GM23338 (cell line): ENCODE results near the gene RAD51AP2. TPM values are rescaled to one million over a fixed set of nuclear protein-coding genes. Genes with fewer than 3 reads are reported as not detected.

Experiments
- ATAC-seq: fragments of 200-7000 bp; cut with Tn5 transposase; 3 replicates; pipeline ENCODE4 v1.9.1; 2020
- DNase-seq: peaks from one replicate; pipeline ENCODE4 v3.0.0-alpha.2; 2015; ENCODE audit warnings: low spot score
- H2AFZ ChIP-seq: fragments of 200-600 bp; sonication (generic); 2 replicates; pipeline ENCODE4 v1.8.0; 2016; ENCODE audit warnings: antibody characterized with exemption, mild to moderate bottlenecking, moderate library complexity
- H3F3A ChIP-seq: fragments of 200-600 bp; sonication (generic); replicated peaks from 2 replicates; pipeline ENCODE4 v1.8.0; 2017; ENCODE audit warnings: antibody characterized with exemption, mixed run types, low read depth
- H3K27ac ChIP-seq: fragments of 200-600 bp; sonication (generic); 2 replicates; pipeline ENCODE4 v1.6.1; 2016; ENCODE audit warnings: low read depth
- H3K27me3 ChIP-seq: fragments of 200-600 bp; sonication (generic); 2 replicates; pipeline ENCODE4 v1.8.0; 2016; ENCODE audit warnings: mild to moderate bottlenecking, mixed run types, moderate library complexity; ENCODE audit not compliant: insufficient read depth
- H3K36me3 ChIP-seq: fragments of 200-600 bp; sonication (generic); 2 replicates; pipeline ENCODE4 v1.8.0; 2016; ENCODE audit warnings: mild to moderate bottlenecking; ENCODE audit not compliant: insufficient read depth
- H3K4me1 ChIP-seq: fragments of 200-600 bp; sonication (generic); 2 replicates; pipeline ENCODE4 v1.8.0; 2016; ENCODE audit warnings: mild to moderate bottlenecking, moderate library complexity; ENCODE audit not compliant: insufficient read depth
- H3K4me2 ChIP-seq: fragments of 200-600 bp; sonication (generic); 2 replicates; pipeline ENCODE4 v1.7.1; 2017; ENCODE audit warnings: mixed run types
- H3K4me3 ChIP-seq: fragments of 200-600 bp; sonication (generic); 2 replicates; pipeline ENCODE4 v1.6.1; 2016; ENCODE audit warnings: mixed run types
- H3K79me2 ChIP-seq: fragments of 200-600 bp; sonication (generic); replicated peaks from 2 replicates; pipeline ENCODE4 v1.8.0; 2017; ENCODE audit warnings: mild to moderate bottlenecking; ENCODE audit not compliant: insufficient read depth
- H3K9me2 ChIP-seq: fragments of 200-600 bp; sonication (generic); 2 replicates; pipeline ENCODE4 v1.8.0; 2017; ENCODE audit not compliant: insufficient read depth
- H4K20me1 ChIP-seq: fragments of 200-600 bp; sonication (generic); replicated peaks from 2 replicates; pipeline ENCODE4 v1.8.0; 2017; ENCODE audit warnings: mild to moderate bottlenecking; ENCODE audit not compliant: insufficient read depth
- H3K27ac Mint-ChIP-seq: 2 replicates; pipeline ENCODE4 v1.8.0; 2020; ENCODE audit warnings: inconsistent platforms, mild to moderate bottlenecking, moderate library complexity, mixed read lengths
- H3K27me3 Mint-ChIP-seq: 3 replicates; pipeline ENCODE4 v1.8.0; 2022; ENCODE audit warnings: low read depth, mild to moderate bottlenecking, moderate library complexity, mixed read lengths, inconsistent platforms; ENCODE audit not compliant: insufficient read depth, poor library complexity
- H3K36me3 Mint-ChIP-seq: 3 replicates; pipeline ENCODE4 v1.8.0; 2021; ENCODE audit warnings: low read depth, mild to moderate bottlenecking, inconsistent platforms, moderate library complexity, mixed read lengths
- H3K4me1 Mint-ChIP-seq: 3 replicates; pipeline ENCODE4 v1.8.0; 2020; ENCODE audit warnings: mild to moderate bottlenecking, inconsistent platforms, mixed read lengths
- H3K4me3 Mint-ChIP-seq: 3 replicates; pipeline ENCODE4 v1.8.0; 2021; ENCODE audit warnings: moderate library complexity, mild to moderate bottlenecking, inconsistent platforms, mixed read lengths
- H3K9me3 Mint-ChIP-seq: 3 replicates; pipeline ENCODE4 v1.8.0; 2020; ENCODE audit warnings: moderate library complexity, mild to moderate bottlenecking, inconsistent platforms, mixed read lengths
- CREB1 ChIP-seq: fragments of 250-450 bp; sonication (Bioruptor Pico); IDR thresholded peaks from 2 replicates; pipeline ENCODE4 v1.5.0; 2020; ENCODE audit warnings: low read depth, mild to moderate bottlenecking, moderate library complexity
- CTCF ChIP-seq, 2 experiments: fragments of 200-600 bp in 1 of 2; sonication (generic) in 1 of 2; conservative IDR thresholded peaks; 2 replicates each; pipeline versions ENCODE4 v1.5.1 to v1.6.1; 2016 to 2017; ENCODE audit warnings: antibody characterized with exemption in 2 of 2, low read depth in 2 of 2, mild to moderate bottlenecking in 2 of 2, moderate library complexity in 1 of 2
- ETS1 ChIP-seq: IDR thresholded peaks from 2 replicates; pipeline ENCODE4 v1.6.1; 2016; ENCODE audit warnings: antibody characterized with exemption
- EZH2 ChIP-seq: fragments of 200-600 bp; sonication (generic); IDR thresholded peaks from one replicate; pipeline ENCODE4 v1.8.0; 2017; ENCODE audit warnings: antibody characterized with exemption, mild to moderate bottlenecking, low read depth; ENCODE audit not compliant: unreplicated experiment
- EZH2phosphoT487 ChIP-seq: fragments of 200-600 bp; sonication (generic); IDR thresholded peaks from one replicate; pipeline ENCODE4 v1.8.1; 2018; ENCODE audit warnings: antibody characterized with exemption; ENCODE audit not compliant: unreplicated experiment
- JUNB ChIP-seq: IDR thresholded peaks from one replicate; pipeline ENCODE4 v1.6.1; 2016; ENCODE audit warnings: antibody characterized with exemption; ENCODE audit not compliant: unreplicated experiment
- NANOG ChIP-seq: IDR thresholded peaks from 2 replicates; pipeline ENCODE4 v1.6.1; 2016; ENCODE audit warnings: antibody characterized with exemption, borderline replicate concordance
- REST ChIP-seq: IDR thresholded peaks from one replicate; pipeline ENCODE4 v1.6.1; 2018; ENCODE audit warnings: antibody characterized with exemption; ENCODE audit not compliant: unreplicated experiment
- STAT1 ChIP-seq: IDR thresholded peaks from one replicate; pipeline ENCODE4 v1.6.1; 2016; ENCODE audit warnings: antibody characterized with exemption; ENCODE audit not compliant: unreplicated experiment
- ZNF114 ChIP-seq: fragments of 250-450 bp; sonication (Bioruptor Pico); IDR thresholded peaks from 2 replicates; pipeline ENCODE4 v1.5.0; 2020; ENCODE audit warnings: mild to moderate bottlenecking, moderate library complexity
- ZNF331 ChIP-seq: fragments of 250-450 bp; sonication (Bioruptor Pico); IDR thresholded peaks from 2 replicates; pipeline ENCODE4 v1.5.0; 2020; ENCODE audit warnings: low read depth, mild to moderate bottlenecking, moderate library complexity
- polyA plus RNA-seq: library from polyadenylated mRNA; unstranded; fragments of >200 nt; fragmentation: Nextera tagmentation; extraction: Ambion mirVana; gene quantifications from 2 replicates; pipeline ENCODE4 v1.2.1, GENCODE V29; 2016
- total RNA-seq: library from RNA; depleted of rRNA; stranded (reverse); fragments of >200 nt; shearing (Covaris generic); gene quantifications from 2 replicates; pipeline ENCODE4 v1.2.3, GENCODE V29; 2014
- TF ChIP-seq, protein P1 (sequence below): fragments of 250-450 bp; sonication (Bioruptor Pico); IDR thresholded peaks from 2 replicates; pipeline ENCODE4 v1.5.0; 2020; ENCODE audit warnings: mild to moderate bottlenecking, moderate library complexity

RAD51AP2 gene
- total and polyA plus RNA-seq, 2 experiments from 2014 or later, result 0.16 to 0.38 TPM

DNA sequence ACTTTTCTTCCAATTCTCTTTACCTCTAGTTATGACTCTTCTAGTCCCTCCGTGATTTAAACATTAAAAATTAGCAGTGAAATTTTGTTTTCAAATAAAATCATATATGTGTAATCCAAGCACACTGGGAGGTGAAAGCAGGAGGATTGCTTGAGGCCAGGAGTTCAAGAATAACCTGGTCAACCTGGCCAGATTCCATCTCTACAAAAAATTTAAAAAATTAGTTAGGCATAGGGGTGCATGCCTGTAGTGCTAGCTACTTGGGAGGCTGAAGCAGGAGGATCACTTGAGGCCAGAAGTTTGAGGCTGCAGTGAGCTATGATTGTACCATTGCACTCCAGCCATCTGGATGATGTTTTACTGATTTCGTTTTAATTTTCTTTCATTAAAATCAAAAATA lies 15.3 kb upstream of the RAD51AP2 start:
- Histone ChIP-seq H3K9me2 (no peaks in the 10 kb centered on the region), H3K27me3 (peaks cover 13% of the 10 kb centered on the region), H3F3A (no peaks in the 10 kb centered on the region), H3K27ac (no peak overlapping the region), H3K36me3 (no peaks in the 10 kb centered on the region), H4K20me1 (no peaks in the 10 kb centered on the region), H3K4me3 (no peak overlapping the region), H3K4me2 (no peak overlapping the region), H3K4me1 (peaks cover 13% of the 10 kb centered on the region; the same call in 1 of the 2 replicates), H3K79me2 (no peaks in the 10 kb centered on the region), H2AFZ (no peak overlapping the region)
- peaks cover 6% of the 10 kb centered on the region for H3K27me3 Mint-ChIP-seq
- H3K9me3 Mint-ChIP-seq, result no peaks in the 10 kb centered on the region
- DNase-seq (no peak), ATAC-seq (no peak)
- H3K27ac Mint-ChIP-seq, result no peak overlapping the region
- H3K36me3 Mint-ChIP-seq, result no peaks in the 10 kb centered on the region
- H3K4me1 Mint-ChIP-seq, result peaks cover 15% of the 10 kb centered on the region
- TF ChIP-seq, protein P1, sequence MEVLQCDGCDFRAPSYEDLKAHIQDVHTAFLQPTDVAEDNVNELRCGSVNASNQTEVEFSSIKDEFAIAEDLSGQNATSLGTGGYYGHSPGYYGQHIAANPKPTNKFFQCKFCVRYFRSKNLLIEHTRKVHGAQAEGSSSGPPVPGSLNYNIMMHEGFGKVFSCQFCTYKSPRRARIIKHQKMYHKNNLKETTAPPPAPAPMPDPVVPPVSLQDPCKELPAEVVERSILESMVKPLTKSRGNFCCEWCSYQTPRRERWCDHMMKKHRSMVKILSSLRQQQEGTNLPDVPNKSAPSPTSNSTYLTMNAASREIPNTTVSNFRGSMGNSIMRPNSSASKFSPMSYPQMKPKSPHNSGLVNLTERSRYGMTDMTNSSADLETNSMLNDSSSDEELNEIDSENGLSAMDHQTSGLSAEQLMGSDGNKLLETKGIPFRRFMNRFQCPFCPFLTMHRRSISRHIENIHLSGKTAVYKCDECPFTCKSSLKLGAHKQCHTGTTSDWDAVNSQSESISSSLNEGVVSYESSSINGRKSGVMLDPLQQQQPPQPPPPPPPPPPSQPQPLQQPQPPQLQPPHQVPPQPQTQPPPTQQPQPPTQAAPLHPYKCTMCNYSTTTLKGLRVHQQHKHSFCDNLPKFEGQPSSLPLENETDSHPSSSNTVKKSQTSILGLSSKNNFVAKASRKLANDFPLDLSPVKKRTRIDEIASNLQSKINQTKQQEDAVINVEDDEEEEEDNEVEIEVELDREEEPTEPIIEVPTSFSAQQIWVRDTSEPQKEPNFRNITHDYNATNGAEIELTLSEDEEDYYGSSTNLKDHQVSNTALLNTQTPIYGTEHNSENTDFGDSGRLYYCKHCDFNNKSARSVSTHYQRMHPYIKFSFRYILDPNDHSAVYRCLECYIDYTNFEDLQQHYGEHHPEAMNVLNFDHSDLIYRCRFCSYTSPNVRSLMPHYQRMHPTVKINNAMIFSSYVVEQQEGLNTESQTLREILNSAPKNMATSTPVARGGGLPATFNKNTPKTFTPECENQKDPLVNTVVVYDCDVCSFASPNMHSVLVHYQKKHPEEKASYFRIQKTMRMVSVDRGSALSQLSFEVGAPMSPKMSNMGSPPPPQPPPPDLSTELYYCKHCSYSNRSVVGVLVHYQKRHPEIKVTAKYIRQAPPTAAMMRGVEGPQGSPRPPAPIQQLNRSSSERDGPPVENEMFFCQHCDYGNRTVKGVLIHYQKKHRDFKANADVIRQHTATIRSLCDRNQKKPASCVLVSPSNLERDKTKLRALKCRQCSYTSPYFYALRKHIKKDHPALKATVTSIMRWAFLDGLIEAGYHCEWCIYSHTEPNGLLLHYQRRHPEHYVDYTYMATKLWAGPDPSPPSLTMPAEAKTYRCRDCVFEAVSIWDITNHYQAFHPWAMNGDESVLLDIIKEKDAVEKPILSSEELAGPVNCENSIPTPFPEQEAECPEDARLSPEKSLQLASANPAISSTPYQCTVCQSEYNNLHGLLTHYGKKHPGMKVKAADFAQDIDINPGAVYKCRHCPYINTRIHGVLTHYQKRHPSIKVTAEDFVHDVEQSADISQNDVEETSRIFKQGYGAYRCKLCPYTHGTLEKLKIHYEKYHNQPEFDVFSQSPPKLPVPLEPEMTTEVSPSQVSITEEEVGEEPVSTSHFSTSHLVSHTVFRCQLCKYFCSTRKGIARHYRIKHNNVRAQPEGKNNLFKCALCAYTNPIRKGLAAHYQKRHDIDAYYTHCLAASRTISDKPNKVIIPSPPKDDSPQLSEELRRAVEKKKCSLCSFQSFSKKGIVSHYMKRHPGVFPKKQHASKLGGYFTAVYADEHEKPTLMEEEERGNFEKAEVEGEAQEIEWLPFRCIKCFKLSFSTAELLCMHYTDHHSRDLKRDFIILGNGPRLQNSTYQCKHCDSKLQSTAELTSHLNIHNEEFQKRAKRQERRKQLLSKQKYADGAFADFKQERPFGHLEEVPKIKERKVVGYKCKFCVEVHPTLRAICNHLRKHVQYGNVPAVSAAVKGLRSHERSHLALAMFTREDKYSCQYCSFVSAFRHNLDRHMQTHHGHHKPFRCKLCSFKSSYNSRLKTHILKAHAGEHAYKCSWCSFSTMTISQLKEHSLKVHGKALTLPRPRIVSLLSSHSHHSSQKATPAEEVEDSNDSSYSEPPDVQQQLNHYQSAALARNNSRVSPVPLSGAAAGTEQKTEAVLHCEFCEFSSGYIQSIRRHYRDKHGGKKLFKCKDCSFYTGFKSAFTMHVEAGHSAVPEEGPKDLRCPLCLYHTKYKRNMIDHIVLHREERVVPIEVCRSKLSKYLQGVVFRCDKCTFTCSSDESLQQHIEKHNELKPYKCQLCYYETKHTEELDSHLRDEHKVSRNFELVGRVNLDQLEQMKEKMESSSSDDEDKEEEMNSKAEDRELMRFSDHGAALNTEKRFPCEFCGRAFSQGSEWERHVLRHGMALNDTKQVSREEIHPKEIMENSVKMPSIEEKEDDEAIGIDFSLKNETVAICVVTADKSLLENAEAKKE (CRISPR knock-in tag), result no peak
- TF ChIP-seq REST (no peak), ETS1 (no peak), EZH2 (no peak), NANOG (no peak), STAT1 (no peak), CTCF (conservative IDR thresholded peaks at IDR 0.05; ENCODE audit: low read depth in 2 of 2) (no peak), JUNB (no peak), ZNF331 (no peak), CREB1 (CRISPR knock-in tag) (no peak), ZNF114 (CRISPR knock-in tag) (no peak), EZH2phosphoT487 (no peak)
- no peak overlapping the region for H3K4me3 Mint-ChIP-seq
